Keratinocyte (primary cell): Measurements from ENCODE around the gene NEB.

Source experiments
- EZH2 ChIP-seq: IDR thresholded peaks from one replicate; pipeline ENCODE4 v1.6.1; 2012; ENCODE audit warnings: inconsistent platforms, mild to moderate bottlenecking, low read length, moderate library complexity
- TF ChIP-seq, protein P1 (sequence below), 3 experiments: IDR thresholded peaks in 1 of 3; conservative IDR thresholded peaks in 1 of 3; optimal IDR thresholded peaks in 1 of 3; 2 replicates in 2 of 3; 3 replicates in 1 of 3; pipeline versions ENCODE3 to v1.5.1; 2011; ENCODE audit warnings: low read length in 3 of 3, mild to moderate bottlenecking in 3 of 3, moderate library complexity in 2 of 3, control low read depth in 1 of 3, inconsistent platforms in 1 of 3; ENCODE audit not compliant: insufficient read depth in 2 of 3; ENCODE audit errors: extremely low read depth in 1 of 3

DNA sequence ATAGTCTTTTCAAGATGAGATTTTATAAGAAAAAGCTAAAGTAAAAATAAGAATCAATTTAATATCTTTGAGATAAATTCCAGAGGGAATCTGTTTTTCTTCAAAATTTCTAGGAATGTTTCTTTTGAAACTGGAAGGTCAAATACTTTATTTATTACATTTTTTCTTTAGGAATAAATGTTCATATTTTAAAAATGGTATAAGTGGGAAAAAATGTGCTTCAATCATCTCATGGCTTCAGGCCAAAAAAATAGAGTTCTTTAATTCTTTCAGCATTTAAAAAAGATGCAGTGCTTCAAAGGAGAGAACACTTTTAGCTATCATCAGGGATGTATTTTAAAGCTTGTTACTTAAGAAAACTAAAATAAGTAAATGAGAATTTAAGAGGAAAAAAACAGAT, 110.6 kb downstream of the NEB start:
- TF ChIP-seq, protein P1, sequence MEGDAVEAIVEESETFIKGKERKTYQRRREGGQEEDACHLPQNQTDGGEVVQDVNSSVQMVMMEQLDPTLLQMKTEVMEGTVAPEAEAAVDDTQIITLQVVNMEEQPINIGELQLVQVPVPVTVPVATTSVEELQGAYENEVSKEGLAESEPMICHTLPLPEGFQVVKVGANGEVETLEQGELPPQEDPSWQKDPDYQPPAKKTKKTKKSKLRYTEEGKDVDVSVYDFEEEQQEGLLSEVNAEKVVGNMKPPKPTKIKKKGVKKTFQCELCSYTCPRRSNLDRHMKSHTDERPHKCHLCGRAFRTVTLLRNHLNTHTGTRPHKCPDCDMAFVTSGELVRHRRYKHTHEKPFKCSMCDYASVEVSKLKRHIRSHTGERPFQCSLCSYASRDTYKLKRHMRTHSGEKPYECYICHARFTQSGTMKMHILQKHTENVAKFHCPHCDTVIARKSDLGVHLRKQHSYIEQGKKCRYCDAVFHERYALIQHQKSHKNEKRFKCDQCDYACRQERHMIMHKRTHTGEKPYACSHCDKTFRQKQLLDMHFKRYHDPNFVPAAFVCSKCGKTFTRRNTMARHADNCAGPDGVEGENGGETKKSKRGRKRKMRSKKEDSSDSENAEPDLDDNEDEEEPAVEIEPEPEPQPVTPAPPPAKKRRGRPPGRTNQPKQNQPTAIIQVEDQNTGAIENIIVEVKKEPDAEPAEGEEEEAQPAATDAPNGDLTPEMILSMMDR (optimal IDR thresholded peaks at IDR 0.05 in 1 of 3, IDR thresholded peaks at IDR 0.05 in 1 of 3, conservative IDR thresholded peaks at IDR 0.05 in 1 of 3; ENCODE audit: extremely low read depth in 1 of 3, insufficient read depth in 2 of 3, low read length in 3 of 3) = no peak
- TF ChIP-seq EZH2 = no peak
